Activated CD8-positive, alpha-beta memory T cell treated with anti-CD3 and anti-CD28 coated beads, Interleukin-2, amount 10 ng/mL, durations not matched to agents 7 days and 5 days (primary cell): ENCODE data around the gene TSPOAP1. TPM values are rescaled to one million over a fixed set of nuclear protein-coding genes. Genes with fewer than 3 reads are reported as not detected.

Experiments used
- ATAC-seq: fragments of 150-1000 bp; cut with Tn5 transposase; one replicate; pipeline ENCODE4 v1.10.0; 2021; ENCODE audit warnings: moderate library complexity
- CTCF ChIA-PET: fragments of 350-600 bp; sonication (Branson Sonifier 250); formaldehyde crosslinking; loops from one replicate; lab custom pipeline; 2021; ENCODE audit warnings: antibody characterized with exemption; lab: Charles Lee
- DNase-seq: peaks from one replicate; pipeline ENCODE4 v3.0.0-alpha.2; 2020
- H3K27ac Mint-ChIP-seq: one replicate; pipeline ENCODE4 v1.8.0; 2021; ENCODE audit warnings: mild to moderate bottlenecking, mixed read lengths
- H3K27me3 Mint-ChIP-seq: one replicate; pipeline ENCODE4 v1.8.0; 2021; ENCODE audit warnings: mixed read lengths
- H3K36me3 Mint-ChIP-seq: one replicate; pipeline ENCODE4 v1.8.0; 2021; ENCODE audit warnings: mild to moderate bottlenecking, mixed read lengths
- H3K4me1 Mint-ChIP-seq: one replicate; pipeline ENCODE4 v1.8.0; 2021; ENCODE audit warnings: mixed read lengths
- H3K4me3 Mint-ChIP-seq: one replicate; pipeline ENCODE4 v1.8.0; 2021; ENCODE audit warnings: mild to moderate bottlenecking, moderate library complexity, mixed read lengths
- H3K9me3 Mint-ChIP-seq: one replicate; pipeline ENCODE4 v1.8.0; 2022; ENCODE audit warnings: low read depth, mixed read lengths
- total RNA-seq, 2 experiments: library from RNA; stranded (reverse); gene quantifications; one replicate each; pipeline ENCODE4 v1.2.3, GENCODE V29; 2021

TSPOAP1 gene
- total RNA-seq, 2 experiments from 2014 or later: 25.6 to 66.3 TPM

DNA sequence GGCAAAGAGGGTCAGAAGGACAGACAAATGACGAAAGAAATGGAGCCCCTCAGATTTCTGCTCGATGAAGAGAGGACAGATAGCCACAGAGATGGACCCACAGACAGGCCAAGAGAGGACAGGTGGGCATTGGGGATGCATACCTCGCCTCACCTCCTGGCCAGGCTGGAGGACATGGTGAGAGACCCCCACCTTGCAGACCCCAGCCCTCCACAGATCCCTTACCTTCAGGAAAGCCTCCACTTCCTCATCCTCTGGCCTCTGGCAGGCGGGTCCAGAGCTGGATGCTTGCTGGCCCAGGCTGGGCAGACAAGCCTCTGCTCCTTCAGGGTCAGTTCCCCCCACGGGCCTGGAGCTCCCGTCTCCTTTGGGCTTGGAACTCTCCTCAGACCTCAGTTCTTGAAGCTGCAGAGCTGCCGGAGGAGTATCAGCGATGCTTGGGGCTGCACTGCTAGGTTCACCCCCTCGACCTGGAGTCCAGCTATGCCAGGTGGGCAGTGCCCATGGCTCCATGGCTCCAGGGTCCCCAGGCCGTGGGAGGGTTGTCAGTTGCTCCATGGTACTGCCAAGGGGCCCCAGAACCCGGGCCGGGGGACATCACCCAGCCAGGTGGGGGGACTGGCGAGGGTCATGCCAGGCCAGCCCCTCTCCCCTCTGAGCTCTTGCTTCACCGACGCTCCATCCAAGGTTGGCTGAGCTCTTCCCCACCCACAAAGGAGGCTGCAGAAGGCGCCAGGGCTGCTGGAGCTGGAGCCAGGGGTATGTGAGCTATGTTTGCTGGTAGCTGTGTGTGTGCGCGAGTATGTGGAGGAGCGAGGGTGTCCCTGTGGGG is 1.0 kb downstream of the TSPOAP1 start:
- H3K36me3 Mint-ChIP-seq: peaks cover 38% of the 10 kb centered on the region
- CTCF ChIA-PET: interaction anchor here (0.9 to 4.0 kb wide), 8 partner anchors 10 to 160 kb away, joined by 3 to 63 read pairs (median 18); partner anchors contain the start of genes HSF5, MKS1 and SUPT4H1
- peak overlapping the region; percentile 99 for H3K27ac Mint-ChIP-seq
- H3K27me3 Mint-ChIP-seq: peaks cover 3% of the 10 kb centered on the region
- no peaks in the 10 kb centered on the region for H3K9me3 Mint-ChIP-seq
- no peak for DNase-seq
- no peak for ATAC-seq
- H3K4me3 Mint-ChIP-seq: peak overlapping the region; percentile 83
- H3K4me1 Mint-ChIP-seq: peaks cover 37% of the 10 kb centered on the region

DNA sequence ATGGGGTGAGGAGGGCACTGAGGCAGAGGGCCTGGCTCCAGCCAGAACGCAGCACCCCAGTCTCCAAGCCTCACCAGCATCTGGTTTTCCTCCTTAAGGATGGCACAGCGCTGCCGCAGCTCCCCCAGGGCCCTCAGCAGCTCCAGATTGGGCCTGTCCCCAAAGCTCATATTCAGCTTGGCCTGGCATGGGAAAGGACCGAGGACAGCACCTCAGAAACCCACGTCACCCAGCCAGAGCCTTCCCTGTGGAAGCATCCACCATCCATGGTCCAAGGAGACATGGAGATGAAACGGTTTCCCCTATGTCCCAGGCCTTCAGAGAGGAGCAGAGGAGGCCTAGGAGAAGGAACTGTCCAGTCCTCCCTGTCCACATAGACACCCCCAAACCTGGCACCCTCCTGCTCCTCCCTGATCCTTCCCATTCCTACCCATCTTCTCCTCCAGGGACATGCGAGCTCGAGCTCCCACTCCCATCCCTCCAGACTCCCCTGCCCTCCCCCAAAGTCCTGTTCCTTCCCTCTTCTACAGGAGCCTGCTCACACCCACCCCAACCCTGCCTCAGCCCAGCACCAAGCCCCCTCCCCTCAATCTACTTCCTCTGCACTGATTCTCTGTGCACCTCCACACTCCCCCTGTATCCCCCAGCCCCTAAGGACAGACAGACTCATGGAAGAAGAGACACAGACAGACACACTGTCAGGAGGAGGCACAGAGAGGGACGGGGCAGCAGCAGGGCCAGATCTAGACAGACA is 1.8 kb downstream of the TSPOAP1 start:
- Mint-ChIP-seq H3K9me3 (no peaks in the 10 kb centered on the region), H3K27me3 (no peaks in the 10 kb centered on the region), H3K36me3 (peaks cover 34% of the 10 kb centered on the region), H3K27ac (peak overlapping the region; percentile 65), H3K4me1 (peaks cover 37% of the 10 kb centered on the region), H3K4me3 (peak overlapping the region; percentile 50)
- DNase-seq (peak; percentile 62), ATAC-seq (no peak)
- CTCF ChIA-PET: interaction anchor here (0.9 to 4.0 kb wide), 7 partner anchors 9 to 161 kb away, joined by 3 to 63 read pairs (median 19); partner anchors contain the start of genes HSF5, MKS1 and SUPT4H1

DNA sequence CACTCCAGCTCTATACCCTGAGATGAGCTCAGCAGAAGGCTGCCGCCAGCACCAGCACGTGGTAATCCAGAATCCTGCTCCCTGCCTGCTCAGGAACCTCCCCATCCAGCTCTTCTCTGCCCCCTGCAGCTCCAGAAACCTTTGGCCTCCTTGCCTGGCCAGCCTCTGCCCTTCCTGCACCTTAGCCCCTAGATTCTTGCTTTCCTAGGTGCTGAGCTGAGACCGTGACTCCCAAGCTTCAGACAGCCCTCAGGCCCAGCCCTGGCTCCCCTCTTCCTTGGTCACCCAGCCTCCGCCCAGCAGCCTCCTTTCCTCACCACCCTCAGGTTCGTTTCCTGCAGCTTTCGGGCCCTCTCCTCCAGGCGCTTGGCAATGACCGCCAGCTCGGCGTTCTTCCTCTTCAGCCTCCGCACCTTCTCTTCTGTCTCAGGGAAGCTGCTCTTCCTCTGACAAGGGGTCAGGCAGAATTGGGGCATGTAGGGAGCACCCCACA is 2.6 kb downstream of the TSPOAP1 start:
- peaks cover 30% of the 10 kb centered on the region for H3K36me3 Mint-ChIP-seq
- peak; percentile 64 for DNase-seq

DNA sequence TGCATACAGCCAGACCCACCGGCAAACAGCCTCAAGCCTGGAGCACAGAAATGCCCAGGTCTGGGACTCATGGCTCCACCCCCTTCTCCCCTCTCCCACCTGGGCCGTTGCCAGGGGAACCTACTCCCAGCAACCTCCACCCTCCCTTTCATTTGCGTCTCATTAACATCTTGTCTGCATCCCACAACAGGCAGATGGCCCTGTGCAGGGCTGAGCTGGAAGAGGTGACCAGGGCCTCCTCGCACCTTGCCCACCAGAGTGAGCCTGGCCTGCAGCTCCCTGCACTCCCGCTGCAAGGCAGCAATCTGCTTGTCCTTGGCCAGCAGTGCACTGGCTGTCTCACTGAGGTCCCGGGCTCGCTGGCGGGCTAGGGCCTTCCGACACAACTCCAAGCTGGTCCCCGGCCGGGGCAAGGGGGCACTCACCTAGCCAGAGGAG is 3.3 kb downstream of the TSPOAP1 start:
- DNase-seq: peak; percentile 61
- Mint-ChIP-seq H3K9me3 (no peaks in the 10 kb centered on the region), H3K4me1 (peaks cover 37% of the 10 kb centered on the region), H3K27me3 (no peaks in the 10 kb centered on the region), H3K27ac (no peak overlapping the region), H3K4me3 (no peak overlapping the region), H3K36me3 (peaks cover 25% of the 10 kb centered on the region)
- CTCF ChIA-PET: interaction anchor here (1.2 to 4.0 kb wide), 4 partner anchors 8 to 26 kb away, joined by 6 to 63 read pairs (median 29); partner anchors contain the start of gene SUPT4H1
- ATAC-seq: no peak

More for the DNA sequence above, 2.6 kb downstream of the TSPOAP1 start:
- CTCF ChIA-PET: interaction anchor here (1.2 to 4.0 kb wide), 5 partner anchors 8 to 25 kb away, joined by 6 to 63 read pairs (median 21); partner anchors contain the start of gene SUPT4H1
- ATAC-seq: no peak
- H3K9me3 Mint-ChIP-seq: no peaks in the 10 kb centered on the region
- no peaks in the 10 kb centered on the region for H3K27me3 Mint-ChIP-seq
- H3K27ac Mint-ChIP-seq: peak overlapping the region; percentile 62
- peak overlapping the region; percentile 12 for H3K4me3 Mint-ChIP-seq
- H3K4me1 Mint-ChIP-seq: peaks cover 37% of the 10 kb centered on the region

DNA sequence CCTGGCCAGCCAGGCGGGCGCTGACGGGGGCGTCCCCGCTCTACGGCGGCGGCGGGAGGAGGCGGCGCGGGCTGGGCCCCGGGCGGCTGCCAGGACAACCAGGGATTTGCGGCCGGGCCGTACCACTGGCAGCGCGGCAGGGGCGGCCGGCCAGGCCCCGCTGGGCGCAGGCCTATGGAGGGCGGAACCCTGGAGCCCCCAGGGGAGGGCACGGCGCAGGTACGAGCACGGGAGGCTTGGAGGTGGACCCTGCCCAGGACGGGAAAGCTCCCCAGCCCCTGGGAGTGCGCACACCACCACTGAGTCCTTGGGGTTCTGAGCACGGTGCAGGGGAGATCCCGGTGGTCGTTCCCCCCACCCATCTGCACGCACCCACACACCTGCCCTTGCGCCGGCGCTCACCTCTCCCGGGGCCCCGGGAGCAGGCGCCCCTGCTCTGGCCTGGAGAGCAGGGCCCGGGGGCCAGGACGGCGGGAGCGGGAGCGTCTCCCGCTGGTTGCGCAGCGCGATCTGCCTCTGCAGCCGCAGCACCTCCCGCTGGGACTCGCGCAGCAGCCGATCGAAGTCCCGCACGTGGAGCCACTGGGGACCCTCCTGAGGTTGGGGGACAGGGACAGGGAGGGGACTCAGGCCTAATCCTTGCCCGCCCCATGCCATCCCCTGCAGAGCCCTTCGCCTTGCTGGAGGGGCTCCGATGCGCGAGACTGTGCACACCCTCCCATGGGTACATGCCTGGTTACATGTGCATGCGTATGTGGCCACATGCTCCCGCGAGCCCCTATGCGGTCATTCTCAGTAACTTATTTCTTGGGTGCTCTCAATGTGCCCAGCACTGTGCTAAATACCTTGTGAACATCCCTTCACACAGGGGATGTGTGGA is 3.9 kb downstream of the TSPOAP1 start:
- CTCF ChIA-PET: interaction anchor here (1.2 to 4.0 kb wide), 3 partner anchors 7 to 21 kb away, joined by 6 to 63 read pairs (median 37); no protein-coding TSS in a partner anchor
- no peak for ATAC-seq
- Mint-ChIP-seq H3K4me1 (peaks cover 34% of the 10 kb centered on the region), H3K4me3 (no peak overlapping the region), H3K27me3 (no peaks in the 10 kb centered on the region), H3K36me3 (peaks cover 20% of the 10 kb centered on the region), H3K9me3 (no peaks in the 10 kb centered on the region), H3K27ac (no peak overlapping the region)
- DNase-seq: no peak

DNA sequence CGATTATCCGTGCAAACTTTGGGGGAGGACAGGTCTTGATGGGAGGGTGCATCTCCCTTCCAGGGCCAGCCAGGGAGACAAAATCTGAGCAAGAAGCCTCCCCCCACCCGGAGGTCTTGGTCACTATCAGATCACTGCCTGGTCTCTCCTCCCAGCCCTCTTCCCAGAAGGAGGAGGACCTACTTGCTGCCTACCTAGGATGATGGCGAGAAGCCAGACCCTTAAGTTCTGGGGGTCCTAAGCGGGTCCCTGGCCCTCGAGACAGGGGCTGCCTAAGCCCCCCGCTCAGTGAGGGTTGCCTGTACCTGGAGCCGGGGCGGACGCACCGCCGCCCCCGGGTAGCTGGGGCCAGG is 4.6 kb downstream of the TSPOAP1 start:
- Mint-ChIP-seq H3K4me3 (no peak overlapping the region), H3K4me1 (peaks cover 28% of the 10 kb centered on the region), H3K27me3 (no peaks in the 10 kb centered on the region), H3K27ac (no peak overlapping the region), H3K36me3 (peaks cover 15% of the 10 kb centered on the region), H3K9me3 (no peaks in the 10 kb centered on the region)
- CTCF ChIA-PET: no interaction called here
- DNase-seq (no peak), ATAC-seq (no peak)

DNA sequence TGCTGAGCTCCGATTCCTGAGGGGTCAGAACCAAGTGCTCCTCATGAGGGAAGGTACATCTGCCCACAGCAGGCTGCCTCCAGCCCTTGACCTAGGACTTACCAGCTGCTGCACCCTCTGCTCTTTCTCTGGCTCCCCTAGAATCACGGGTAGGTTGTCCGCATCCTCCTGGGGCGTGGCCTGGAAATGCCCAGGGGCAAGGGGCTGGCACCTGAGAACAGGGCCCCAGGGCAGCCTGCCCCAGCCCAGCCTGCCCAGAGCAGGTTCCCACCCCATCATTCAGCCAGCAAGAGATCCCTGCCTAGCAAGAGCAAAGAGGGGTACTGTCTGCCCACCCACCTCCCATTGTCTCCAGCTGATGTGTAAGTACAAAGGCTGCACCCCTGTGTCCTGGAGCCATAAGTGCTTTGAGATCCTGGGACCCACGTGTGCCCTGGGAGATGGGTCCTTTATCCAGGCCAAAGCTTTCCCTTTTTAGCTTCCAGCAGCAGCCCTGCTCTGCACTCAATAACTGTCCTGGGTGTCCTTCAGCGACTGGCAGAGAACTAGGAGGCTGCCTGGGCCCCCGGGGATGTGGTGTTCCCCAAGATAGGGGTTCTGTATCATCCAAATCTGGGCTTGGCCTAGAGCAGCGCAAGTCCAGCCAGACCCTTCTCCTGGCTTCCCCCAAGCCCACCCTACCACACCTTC is 5.1 kb downstream of the TSPOAP1 start:
- CTCF ChIA-PET: interaction anchor here (0.7 kb wide), 1 partner anchor 19 kb away, joined by 3 read pairs; no protein-coding TSS in a partner anchor
- ATAC-seq: no peak
- peaks cover 12% of the 10 kb centered on the region for H3K36me3 Mint-ChIP-seq
- H3K27ac Mint-ChIP-seq: no peak overlapping the region
- peaks cover 25% of the 10 kb centered on the region for H3K4me1 Mint-ChIP-seq
- H3K27me3 Mint-ChIP-seq: no peaks in the 10 kb centered on the region
- no peak for DNase-seq
- no peaks in the 10 kb centered on the region for H3K9me3 Mint-ChIP-seq
- no peak overlapping the region for H3K4me3 Mint-ChIP-seq

DNA sequence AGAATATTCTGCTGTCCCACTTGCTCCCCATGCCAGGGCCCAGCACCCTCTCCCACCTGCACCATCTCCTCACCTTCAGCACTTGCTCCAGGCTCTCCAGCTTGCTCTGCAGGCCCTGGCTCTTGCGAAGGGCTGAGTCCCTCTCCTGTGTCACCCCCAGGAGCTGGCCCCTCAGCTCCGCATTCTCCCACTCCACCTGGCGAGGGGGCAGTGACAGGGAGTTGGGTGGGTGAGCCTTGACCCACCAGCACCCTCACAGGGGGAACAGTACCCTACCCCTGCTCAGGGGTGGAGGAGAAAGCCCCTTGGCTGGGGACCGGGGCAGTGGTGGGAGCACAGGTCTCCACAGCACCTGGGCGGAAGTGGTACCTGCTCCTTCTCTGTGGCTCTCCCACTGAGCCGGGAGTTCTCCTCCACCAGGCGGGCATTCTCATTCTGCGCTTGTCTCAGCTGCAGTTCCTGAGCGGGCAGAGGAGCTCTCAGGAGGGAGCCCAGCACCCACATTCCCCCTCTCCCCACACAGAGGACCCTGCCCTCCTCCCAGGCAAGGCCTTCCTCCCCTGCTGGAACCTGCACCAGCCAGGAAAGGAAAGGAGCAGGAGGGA is 5.9 kb downstream of the TSPOAP1 start:
- Mint-ChIP-seq H3K27ac (peak overlapping the region; percentile 29), H3K36me3 (peaks cover 8% of the 10 kb centered on the region), H3K27me3 (no peaks in the 10 kb centered on the region), H3K4me3 (no peak overlapping the region), H3K9me3 (no peaks in the 10 kb centered on the region), H3K4me1 (peaks cover 25% of the 10 kb centered on the region)
- ATAC-seq (no peak), DNase-seq (no peak)
- CTCF ChIA-PET: interaction anchor here (0.7 to 1.9 kb wide), 4 partner anchors 19 to 22 kb away, joined by 3 to 10 read pairs (median 3); no protein-coding TSS in a partner anchor

DNA sequence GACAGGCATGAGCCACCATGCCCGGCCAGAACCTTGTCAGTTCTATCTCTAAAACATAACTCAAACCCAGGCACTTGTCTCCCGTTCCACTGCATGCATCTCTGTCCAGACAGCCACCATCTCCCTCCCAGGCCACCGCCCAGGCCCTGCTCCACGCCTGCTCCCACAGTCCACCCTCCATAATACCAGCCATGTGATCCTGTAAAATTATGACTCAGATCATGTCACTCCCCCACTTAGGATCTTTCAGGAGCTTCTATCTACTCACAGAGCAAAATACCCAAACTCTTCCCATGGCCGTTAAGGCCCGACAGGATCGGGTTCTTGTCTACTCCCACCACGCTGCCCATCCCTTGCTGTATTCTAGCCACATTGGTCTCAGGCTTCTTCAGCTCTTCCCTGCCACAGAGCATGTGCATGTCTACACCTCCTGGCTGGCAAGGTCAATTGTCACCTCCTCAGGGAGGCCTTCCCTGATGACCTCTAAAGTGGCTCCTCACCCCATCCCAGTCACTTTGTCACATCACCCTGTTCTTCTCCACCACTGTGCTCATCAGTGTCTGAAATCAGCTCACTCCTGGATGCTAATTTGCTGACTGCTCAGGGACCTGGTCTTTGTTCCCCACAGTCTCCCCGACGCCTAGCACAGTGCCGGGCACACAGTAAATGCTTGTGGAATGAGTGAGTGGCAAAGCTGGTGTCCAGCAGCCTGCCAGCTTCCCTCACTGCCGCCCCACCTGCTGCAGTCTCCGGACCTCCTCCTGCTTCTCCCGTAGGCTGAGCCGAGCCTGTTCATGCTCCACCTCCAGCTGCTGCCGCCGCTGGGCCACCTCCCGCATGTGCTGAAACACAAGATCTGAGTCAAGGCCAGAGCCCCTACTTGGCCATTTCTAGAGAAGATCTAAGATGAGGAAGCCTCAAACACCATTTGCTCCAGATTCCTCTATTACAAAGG is 6.7 kb downstream of the TSPOAP1 start:
- Mint-ChIP-seq H3K4me3 (no peak overlapping the region), H3K27me3 (no peaks in the 10 kb centered on the region), H3K27ac (no peak overlapping the region), H3K4me1 (peaks cover 24% of the 10 kb centered on the region), H3K9me3 (no peaks in the 10 kb centered on the region), H3K36me3 (peaks cover 13% of the 10 kb centered on the region)
- CTCF ChIA-PET: interaction anchor here (0.7 to 1.9 kb wide), 4 partner anchors 18 to 30 kb away, joined by 3 to 10 read pairs (median 4); partner anchors contain the start of gene SUPT4H1
- DNase-seq (no peak), ATAC-seq (no peak)

DNA sequence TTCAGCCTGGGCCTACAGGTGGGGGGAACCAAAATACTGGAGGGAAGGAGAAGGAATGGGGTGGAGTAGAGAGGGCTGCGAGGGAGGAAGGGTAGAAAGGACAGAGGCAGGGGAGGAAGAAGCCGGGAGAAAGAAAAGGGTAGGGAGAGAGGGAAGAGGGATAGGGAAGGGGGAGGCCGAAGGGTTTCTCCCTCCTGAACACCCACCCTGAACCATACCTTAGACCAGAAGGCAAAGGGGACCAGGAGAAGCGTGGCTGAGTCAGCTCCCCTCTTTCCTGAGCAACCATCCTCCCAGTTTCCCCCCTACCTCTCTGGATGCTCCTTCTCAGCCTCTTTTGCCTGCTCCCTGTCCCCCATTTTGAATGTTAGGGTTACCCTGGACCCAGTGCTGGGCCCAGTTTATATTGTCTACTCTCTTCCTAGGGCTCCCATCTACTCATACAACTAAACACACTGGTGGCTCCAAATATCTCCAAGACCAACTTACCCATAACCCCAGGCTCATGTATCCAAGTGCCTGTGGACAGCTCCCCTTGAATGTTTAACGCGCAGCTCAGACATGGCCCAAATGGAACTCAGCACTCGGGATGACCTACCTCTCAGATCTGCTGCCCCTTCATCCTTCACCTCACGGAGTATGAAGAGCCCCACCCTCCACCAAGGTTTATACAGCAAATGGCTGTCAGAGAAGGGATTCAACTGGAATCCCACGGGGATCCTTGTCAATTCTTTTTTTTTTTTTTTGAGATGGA is 7.8 kb downstream of the TSPOAP1 start:
- DNase-seq: no peak

More for the DNA sequence above, 7.8 kb downstream of the TSPOAP1 start:
- H3K4me3 Mint-ChIP-seq: no peak overlapping the region
- H3K27ac Mint-ChIP-seq: no peak overlapping the region
- peaks cover 18% of the 10 kb centered on the region for H3K4me1 Mint-ChIP-seq
- no peaks in the 10 kb centered on the region for H3K27me3 Mint-ChIP-seq
- no peak for ATAC-seq
- CTCF ChIA-PET: interaction anchor here (0.7 to 1.6 kb wide), 2 partner anchors 31 to 73 kb away, joined by 3 to 5 read pairs; partner anchors contain the start of gene SUPT4H1
- H3K9me3 Mint-ChIP-seq: no peaks in the 10 kb centered on the region
- peaks cover 13% of the 10 kb centered on the region for H3K36me3 Mint-ChIP-seq
